Measurements from ENCODE around the gene MARCKSL1. TPM values are rescaled to one million over a fixed set of nuclear protein-coding genes. Genes with fewer than 3 reads are reported as not detected.

MARCKSL1 gene
- polyA plus RNA-seq, 4 donors = 55.9 to 132 (median 91.1) TPM

- Histone ChIP-seq H3K9me3 (ENCODE audit: control insufficient read depth in 2 of 2, insufficient read depth in 1 of 2, low read depth in 1 of 2, low read length in 1 of 2) (peaks cover 0 to 9% of the 10 kb centered on the region in 2 donors), H3K36me3 (ENCODE audit: control insufficient read depth in 3 of 3, insufficient read depth in 2 of 3, low read depth in 1 of 3, low read length in 3 of 3) (peaks cover 0 to 14% (median 0%) of the 10 kb centered on the region in 3 donors), H3K4me1 (ENCODE audit: control insufficient read depth in 3 of 3, insufficient read depth in 2 of 3, low read depth in 1 of 3, low read length in 2 of 3) (peaks cover 4 to 21% (median 9%) of the 10 kb centered on the region in 3 donors), H3K27me3 (ENCODE audit: control insufficient read depth in 3 of 3, insufficient read depth in 3 of 3, low read length in 3 of 3) (no peaks in the 10 kb centered on the region), H3K4me3 (ENCODE audit: low read depth in 1 of 3, low read length in 3 of 3) (peak overlapping the region; percentile 40 to 63 (median 63)), H3K27ac (ENCODE audit: low read depth in 1 of 3, low read length in 2 of 3) (peak overlapping the region; percentile 77 to 91 (median 89))
- FAIRE-seq (no peak), DNase-seq (no peak)
- WGBS, 3 donors = 20 to 21% (median 21%) methylated on average over 24 to 28 of the region's 28 CpGs
Measured at GRCh38 chr1:32350785-32351398, 14.9 kb upstream of the MARCKSL1 start.

GRCh38 chr1:32349211-32349708, 13.2 kb upstream of the MARCKSL1 start:
- Histone ChIP-seq H3K4me3 (ENCODE audit: low read depth in 1 of 3, low read length in 3 of 3) (no peak overlapping the region), H3K9me3 (ENCODE audit: control insufficient read depth in 2 of 2, insufficient read depth in 1 of 2, low read depth in 1 of 2, low read length in 1 of 2) (peaks cover 0 to 9% of the 10 kb centered on the region in 2 donors), H3K27me3 (ENCODE audit: control insufficient read depth in 3 of 3, insufficient read depth in 3 of 3, low read length in 3 of 3) (no peaks in the 10 kb centered on the region), H3K36me3 (ENCODE audit: control insufficient read depth in 3 of 3, insufficient read depth in 2 of 3, low read depth in 1 of 3, low read length in 3 of 3) (peaks cover 0 to 5% (median 0%) of the 10 kb centered on the region in 3 donors), H3K4me1 (ENCODE audit: control insufficient read depth in 3 of 3, insufficient read depth in 2 of 3, low read depth in 1 of 3, low read length in 2 of 3) (peaks cover 4 to 31% (median 9%) of the 10 kb centered on the region in 3 donors), H3K27ac (ENCODE audit: low read depth in 1 of 3, low read length in 2 of 3) (peak overlapping the region in 1 of 3 donors; percentile 2)
- FAIRE-seq (no peak), DNase-seq (no peak)
- 53 to 73% (median 65%) methylated on average over 8 of the region's 8 CpGs for WGBS, 3 donors

- DNase-seq = no peak
- no peaks in the 10 kb centered on the region for H3K27me3 ChIP-seq (ENCODE audit: control insufficient read depth in 3 of 3, insufficient read depth in 3 of 3, low read length in 3 of 3)
- H3K9me3 ChIP-seq (ENCODE audit: control insufficient read depth in 2 of 2, insufficient read depth in 1 of 2, low read depth in 1 of 2, low read length in 1 of 2) = peaks cover 0 to 9% of the 10 kb centered on the region in 2 donors
- WGBS, 3 donors = 81 to 88% (median 85%) methylated on average over 7 to 9 of the region's 9 CpGs
- FAIRE-seq = no peak
- no peak overlapping the region for H3K4me3 ChIP-seq (ENCODE audit: low read depth in 1 of 3, low read length in 3 of 3)
- H3K4me1 ChIP-seq (ENCODE audit: control insufficient read depth in 3 of 3, insufficient read depth in 2 of 3, low read depth in 1 of 3, low read length in 2 of 3) = peaks cover 0 to 13% (median 0%) of the 10 kb centered on the region in 3 donors
- no peak overlapping the region for H3K27ac ChIP-seq (ENCODE audit: low read depth in 1 of 3, low read length in 2 of 3)
- peaks cover 0 to 2% (median 0%) of the 10 kb centered on the region in 3 donors for H3K36me3 ChIP-seq (ENCODE audit: control insufficient read depth in 3 of 3, insufficient read depth in 2 of 3, low read depth in 1 of 3, low read length in 3 of 3)
Measured at GRCh38 chr1:32346532-32347157, 10.6 kb upstream of the MARCKSL1 start.

GRCh38 chr1:32345289-32345827, 9.3 kb upstream of the MARCKSL1 start:
- Histone ChIP-seq H3K9me3 (ENCODE audit: control insufficient read depth in 2 of 2, insufficient read depth in 1 of 2, low read depth in 1 of 2, low read length in 1 of 2) (peaks cover 0 to 2% of the 10 kb centered on the region in 2 donors), H3K27me3 (ENCODE audit: control insufficient read depth in 3 of 3, insufficient read depth in 3 of 3, low read length in 3 of 3) (no peaks in the 10 kb centered on the region), H3K36me3 (ENCODE audit: control insufficient read depth in 3 of 3, insufficient read depth in 2 of 3, low read depth in 1 of 3, low read length in 3 of 3) (peaks cover 0 to 2% (median 0%) of the 10 kb centered on the region in 3 donors), H3K4me1 (ENCODE audit: control insufficient read depth in 3 of 3, insufficient read depth in 2 of 3, low read depth in 1 of 3, low read length in 2 of 3) (peaks cover 0 to 10% (median 0%) of the 10 kb centered on the region in 3 donors), H3K27ac (ENCODE audit: low read depth in 1 of 3, low read length in 2 of 3) (peak overlapping the region in 1 of 3 donors; percentile 13), H3K4me3 (ENCODE audit: low read depth in 1 of 3, low read length in 3 of 3) (no peak overlapping the region)
- WGBS, 3 donors = 9 to 32% (median 12%) methylated on average over 8 of the region's 8 CpGs
- FAIRE-seq = no peak
- DNase-seq = peak; percentile 46 to 56

- Histone ChIP-seq H3K27me3 (ENCODE audit: control insufficient read depth in 3 of 3, insufficient read depth in 3 of 3, low read length in 3 of 3) (no peaks in the 10 kb centered on the region), H3K9me3 (ENCODE audit: control insufficient read depth in 2 of 2, insufficient read depth in 1 of 2, low read depth in 1 of 2, low read length in 1 of 2) (no peaks in the 10 kb centered on the region), H3K4me3 (ENCODE audit: low read depth in 1 of 3, low read length in 3 of 3) (no peak overlapping the region), H3K27ac (ENCODE audit: low read depth in 1 of 3, low read length in 2 of 3) (no peak overlapping the region), H3K36me3 (ENCODE audit: control insufficient read depth in 3 of 3, insufficient read depth in 2 of 3, low read depth in 1 of 3, low read length in 3 of 3) (peaks cover 0 to 2% (median 0%) of the 10 kb centered on the region in 3 donors), H3K4me1 (ENCODE audit: control insufficient read depth in 3 of 3, insufficient read depth in 2 of 3, low read depth in 1 of 3, low read length in 2 of 3) (peaks cover 0 to 19% (median 0%) of the 10 kb centered on the region in 3 donors)
- FAIRE-seq (no peak), DNase-seq (no peak)
- WGBS, 3 donors = 89 to 90% (median 89%) methylated on average over 10 of the region's 10 CpGs
Measured at GRCh38 chr1:32342704-32343103, 6.7 kb upstream of the MARCKSL1 start.

- H3K4me1 ChIP-seq (ENCODE audit: control insufficient read depth in 3 of 3, insufficient read depth in 2 of 3, low read depth in 1 of 3, low read length in 2 of 3) = peaks cover 0 to 23% (median 0%) of the 10 kb centered on the region in 3 donors
- 42 to 58% (median 44%) methylated on average over 5 of the region's 5 CpGs for WGBS, 3 donors
- DNase-seq (no peak), FAIRE-seq (no peak)
- no peaks in the 10 kb centered on the region for H3K27me3 ChIP-seq (ENCODE audit: control insufficient read depth in 3 of 3, insufficient read depth in 3 of 3, low read length in 3 of 3)
- H3K36me3 ChIP-seq (ENCODE audit: control insufficient read depth in 3 of 3, insufficient read depth in 2 of 3, low read depth in 1 of 3, low read length in 3 of 3) = peaks cover 0 to 2% (median 0%) of the 10 kb centered on the region in 3 donors
- no peak overlapping the region for H3K4me3 ChIP-seq (ENCODE audit: low read depth in 1 of 3, low read length in 3 of 3)
- H3K9me3 ChIP-seq (ENCODE audit: control insufficient read depth in 2 of 2, insufficient read depth in 1 of 2, low read depth in 1 of 2, low read length in 1 of 2) = no peaks in the 10 kb centered on the region
- H3K27ac ChIP-seq (ENCODE audit: low read depth in 1 of 3, low read length in 2 of 3) = no peak overlapping the region
Measured at GRCh38 chr1:32341971-32342370, 5.9 kb upstream of the MARCKSL1 start.

GRCh38 chr1:32341186-32341757, 5.2 kb upstream of the MARCKSL1 start:
- Histone ChIP-seq H3K27ac (ENCODE audit: low read depth in 1 of 3, low read length in 2 of 3) (no peak overlapping the region), H3K4me3 (ENCODE audit: low read depth in 1 of 3, low read length in 3 of 3) (no peak overlapping the region), H3K36me3 (ENCODE audit: control insufficient read depth in 3 of 3, insufficient read depth in 2 of 3, low read depth in 1 of 3, low read length in 3 of 3) (peaks cover 0 to 2% (median 0%) of the 10 kb centered on the region in 3 donors), H3K4me1 (ENCODE audit: control insufficient read depth in 3 of 3, insufficient read depth in 2 of 3, low read depth in 1 of 3, low read length in 2 of 3) (peaks cover 0 to 28% (median 2%) of the 10 kb centered on the region in 3 donors), H3K27me3 (ENCODE audit: control insufficient read depth in 3 of 3, insufficient read depth in 3 of 3, low read length in 3 of 3) (no peaks in the 10 kb centered on the region), H3K9me3 (ENCODE audit: control insufficient read depth in 2 of 2, insufficient read depth in 1 of 2, low read depth in 1 of 2, low read length in 1 of 2) (no peaks in the 10 kb centered on the region)
- WGBS, 3 donors = 92 to 95% (median 93%) methylated on average over 11 of the region's 11 CpGs
- FAIRE-seq = no peak
- DNase-seq = no peak

GRCh38 chr1:32339363-32339978, 3.4 kb upstream of the MARCKSL1 start:
- Histone ChIP-seq H3K9me3 (ENCODE audit: control insufficient read depth in 2 of 2, insufficient read depth in 1 of 2, low read depth in 1 of 2, low read length in 1 of 2) (no peaks in the 10 kb centered on the region), H3K27ac (ENCODE audit: low read depth in 1 of 3, low read length in 2 of 3) (no peak overlapping the region), H3K4me1 (ENCODE audit: control insufficient read depth in 3 of 3, insufficient read depth in 2 of 3, low read depth in 1 of 3, low read length in 2 of 3) (peaks cover 0 to 21% (median 2%) of the 10 kb centered on the region in 3 donors), H3K36me3 (ENCODE audit: control insufficient read depth in 3 of 3, insufficient read depth in 2 of 3, low read depth in 1 of 3, low read length in 3 of 3) (peaks cover 0 to 7% (median 0%) of the 10 kb centered on the region in 3 donors), H3K27me3 (ENCODE audit: control insufficient read depth in 3 of 3, insufficient read depth in 3 of 3, low read length in 3 of 3) (no peaks in the 10 kb centered on the region), H3K4me3 (ENCODE audit: low read depth in 1 of 3, low read length in 3 of 3) (no peak overlapping the region)
- 73 to 79% (median 74%) methylated on average over 5 of the region's 5 CpGs for WGBS, 3 donors
- DNase-seq = no peak
- no peak for FAIRE-seq
